ENCODE results near the gene ATXN1.

GRCh38 chr6:16800942-16801341, 39.7 kb upstream of the ATXN1 start:
- TF ChIP-seq, protein P1, sequence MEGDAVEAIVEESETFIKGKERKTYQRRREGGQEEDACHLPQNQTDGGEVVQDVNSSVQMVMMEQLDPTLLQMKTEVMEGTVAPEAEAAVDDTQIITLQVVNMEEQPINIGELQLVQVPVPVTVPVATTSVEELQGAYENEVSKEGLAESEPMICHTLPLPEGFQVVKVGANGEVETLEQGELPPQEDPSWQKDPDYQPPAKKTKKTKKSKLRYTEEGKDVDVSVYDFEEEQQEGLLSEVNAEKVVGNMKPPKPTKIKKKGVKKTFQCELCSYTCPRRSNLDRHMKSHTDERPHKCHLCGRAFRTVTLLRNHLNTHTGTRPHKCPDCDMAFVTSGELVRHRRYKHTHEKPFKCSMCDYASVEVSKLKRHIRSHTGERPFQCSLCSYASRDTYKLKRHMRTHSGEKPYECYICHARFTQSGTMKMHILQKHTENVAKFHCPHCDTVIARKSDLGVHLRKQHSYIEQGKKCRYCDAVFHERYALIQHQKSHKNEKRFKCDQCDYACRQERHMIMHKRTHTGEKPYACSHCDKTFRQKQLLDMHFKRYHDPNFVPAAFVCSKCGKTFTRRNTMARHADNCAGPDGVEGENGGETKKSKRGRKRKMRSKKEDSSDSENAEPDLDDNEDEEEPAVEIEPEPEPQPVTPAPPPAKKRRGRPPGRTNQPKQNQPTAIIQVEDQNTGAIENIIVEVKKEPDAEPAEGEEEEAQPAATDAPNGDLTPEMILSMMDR (IDR thresholded peaks at IDR 0.05), result no peak
- TF ChIP-seq POLR2A (IDR thresholded peaks at IDR 0.05), result no peak

Measured in lower leg skin (tissue), 3 donors.